IMR-90 (cell line): Measurements from ENCODE around the gene CACNA1G.

Source experiments
- BHLHE40 ChIP-seq: fragments of 150-350 bp; IDR thresholded peaks from 2 replicates; pipeline ENCODE4 v1.6.1; 2016; ENCODE audit warnings: mild to moderate bottlenecking, low read depth, low read length
- CEBPB ChIP-seq: IDR thresholded peaks from 2 replicates; pipeline ENCODE4 v1.6.1; 2012; ENCODE audit warnings: low read depth, low read length, improper control_type of control experiment
- CHD1 ChIP-seq: IDR thresholded peaks from 2 replicates; pipeline ENCODE4 v1.6.1; 2012; ENCODE audit warnings: low read depth, low read length, improper control_type of control experiment
- MAFK ChIP-seq: IDR thresholded peaks from 2 replicates; pipeline ENCODE4 v1.6.1; 2012; ENCODE audit warnings: low read depth, low read length, improper control_type of control experiment
- MAZ ChIP-seq: IDR thresholded peaks from 2 replicates; pipeline ENCODE4 v1.6.1; 2012; ENCODE audit warnings: low read depth, mild to moderate bottlenecking, low read length, improper control_type of control experiment, moderate library complexity, borderline replicate concordance
- NFE2L2 ChIP-seq: fragments of 150-350 bp; IDR thresholded peaks from 2 replicates; pipeline ENCODE4 v1.6.1; 2016; ENCODE audit warnings: low read depth, mild to moderate bottlenecking, low read length
- POLR2A ChIP-seq: IDR thresholded peaks from 2 replicates; pipeline ENCODE4 v1.6.1; 2012; ENCODE audit warnings: mild to moderate bottlenecking, low read depth, low read length
- RAD21 ChIP-seq: IDR thresholded peaks from 2 replicates; pipeline ENCODE4 v1.6.1; 2012; ENCODE audit warnings: low read length, improper control_type of control experiment
- RCOR1 ChIP-seq: IDR thresholded peaks from 2 replicates; pipeline ENCODE4 v1.6.1; 2012; ENCODE audit warnings: mild to moderate bottlenecking, low read length, improper control_type of control experiment; ENCODE audit not compliant: insufficient replicate concordance
- RFX5 ChIP-seq: IDR thresholded peaks from 2 replicates; pipeline ENCODE4 v1.8.0; 2012; ENCODE audit warnings: low read depth, mild to moderate bottlenecking, low read length, moderate library complexity
- SMC3 ChIP-seq: fragments of 150-350 bp; IDR thresholded peaks from 2 replicates; pipeline ENCODE4 v1.6.1; 2016; ENCODE audit warnings: low read depth, mild to moderate bottlenecking, antibody characterized with exemption, low read length, moderate library complexity
- TF ChIP-seq, protein P1 (sequence below): conservative IDR thresholded peaks from 2 replicates; pipeline ENCODE4 v1.5.1; 2012; ENCODE audit warnings: mild to moderate bottlenecking, low read depth, low read length, improper control_type of control experiment
- TF ChIP-seq, protein P2 (sequence below): fragments of 150-350 bp; IDR thresholded peaks from 2 replicates; pipeline ENCODE4 v1.6.1; 2017; ENCODE audit warnings: mild to moderate bottlenecking, antibody characterized with exemption, low read length, low read depth
- TF ChIP-seq, protein P3 (sequence below): fragments of 150-350 bp; IDR thresholded peaks from 2 replicates; pipeline ENCODE4 v1.6.1; 2016; ENCODE audit warnings: low read depth, mild to moderate bottlenecking, low read length, moderate library complexity, borderline replicate concordance

DNA sequence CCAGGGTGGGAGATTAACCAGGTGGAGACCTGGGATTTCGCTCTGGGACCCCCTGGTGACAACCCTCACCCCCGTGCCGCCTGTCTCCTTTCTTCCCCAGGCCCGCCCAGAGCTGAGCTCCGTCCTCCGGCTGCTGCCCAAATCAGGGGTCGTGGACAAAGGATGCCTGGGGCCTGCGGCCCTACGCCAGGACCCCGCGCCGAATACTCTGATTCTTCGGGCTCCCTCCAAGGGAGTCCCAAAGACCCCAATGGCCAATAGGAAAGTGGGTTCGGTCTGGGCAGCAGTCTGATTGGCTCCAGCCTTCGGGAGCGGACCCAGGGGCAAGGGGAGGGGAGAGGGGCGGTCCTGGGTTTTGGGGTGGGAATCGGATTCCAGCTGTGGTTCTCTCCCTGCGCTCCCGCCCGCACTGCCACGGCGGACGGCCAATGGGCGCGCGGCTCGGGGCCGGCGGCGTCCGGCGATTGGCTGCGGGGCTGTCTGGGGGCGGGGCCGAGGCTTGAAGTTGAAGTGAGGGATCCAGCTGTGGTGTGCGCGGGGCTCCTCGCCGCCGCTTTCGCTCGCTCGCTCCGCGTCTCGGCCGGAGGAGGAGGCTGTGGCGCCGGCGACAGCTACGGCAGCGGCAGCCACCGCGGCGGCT, at the start of gene CACNA1G:
- TF ChIP-seq, protein P1, sequence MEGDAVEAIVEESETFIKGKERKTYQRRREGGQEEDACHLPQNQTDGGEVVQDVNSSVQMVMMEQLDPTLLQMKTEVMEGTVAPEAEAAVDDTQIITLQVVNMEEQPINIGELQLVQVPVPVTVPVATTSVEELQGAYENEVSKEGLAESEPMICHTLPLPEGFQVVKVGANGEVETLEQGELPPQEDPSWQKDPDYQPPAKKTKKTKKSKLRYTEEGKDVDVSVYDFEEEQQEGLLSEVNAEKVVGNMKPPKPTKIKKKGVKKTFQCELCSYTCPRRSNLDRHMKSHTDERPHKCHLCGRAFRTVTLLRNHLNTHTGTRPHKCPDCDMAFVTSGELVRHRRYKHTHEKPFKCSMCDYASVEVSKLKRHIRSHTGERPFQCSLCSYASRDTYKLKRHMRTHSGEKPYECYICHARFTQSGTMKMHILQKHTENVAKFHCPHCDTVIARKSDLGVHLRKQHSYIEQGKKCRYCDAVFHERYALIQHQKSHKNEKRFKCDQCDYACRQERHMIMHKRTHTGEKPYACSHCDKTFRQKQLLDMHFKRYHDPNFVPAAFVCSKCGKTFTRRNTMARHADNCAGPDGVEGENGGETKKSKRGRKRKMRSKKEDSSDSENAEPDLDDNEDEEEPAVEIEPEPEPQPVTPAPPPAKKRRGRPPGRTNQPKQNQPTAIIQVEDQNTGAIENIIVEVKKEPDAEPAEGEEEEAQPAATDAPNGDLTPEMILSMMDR, result no peak
- TF ChIP-seq NFE2L2 (no peak), RAD21 (no peak), RFX5 (no peak), POLR2A (no peak), MAZ (peak; percentile 72; the same call in 1 of the 2 replicates), RCOR1 (no peak), CEBPB (no peak), MAFK (no peak), BHLHE40 (no peak), SMC3 (no peak), CHD1 (no peak)
- TF ChIP-seq, protein P2, sequence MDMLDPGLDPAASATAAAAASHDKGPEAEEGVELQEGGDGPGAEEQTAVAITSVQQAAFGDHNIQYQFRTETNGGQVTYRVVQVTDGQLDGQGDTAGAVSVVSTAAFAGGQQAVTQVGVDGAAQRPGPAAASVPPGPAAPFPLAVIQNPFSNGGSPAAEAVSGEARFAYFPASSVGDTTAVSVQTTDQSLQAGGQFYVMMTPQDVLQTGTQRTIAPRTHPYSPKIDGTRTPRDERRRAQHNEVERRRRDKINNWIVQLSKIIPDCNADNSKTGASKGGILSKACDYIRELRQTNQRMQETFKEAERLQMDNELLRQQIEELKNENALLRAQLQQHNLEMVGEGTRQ, result no peak
- TF ChIP-seq, protein P3, sequence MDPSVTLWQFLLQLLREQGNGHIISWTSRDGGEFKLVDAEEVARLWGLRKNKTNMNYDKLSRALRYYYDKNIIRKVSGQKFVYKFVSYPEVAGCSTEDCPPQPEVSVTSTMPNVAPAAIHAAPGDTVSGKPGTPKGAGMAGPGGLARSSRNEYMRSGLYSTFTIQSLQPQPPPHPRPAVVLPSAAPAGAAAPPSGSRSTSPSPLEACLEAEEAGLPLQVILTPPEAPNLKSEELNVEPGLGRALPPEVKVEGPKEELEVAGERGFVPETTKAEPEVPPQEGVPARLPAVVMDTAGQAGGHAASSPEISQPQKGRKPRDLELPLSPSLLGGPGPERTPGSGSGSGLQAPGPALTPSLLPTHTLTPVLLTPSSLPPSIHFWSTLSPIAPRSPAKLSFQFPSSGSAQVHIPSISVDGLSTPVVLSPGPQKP, result no peak
